ENCODE results near the gene GRIA1.

GRIA1 gene

DNA sequence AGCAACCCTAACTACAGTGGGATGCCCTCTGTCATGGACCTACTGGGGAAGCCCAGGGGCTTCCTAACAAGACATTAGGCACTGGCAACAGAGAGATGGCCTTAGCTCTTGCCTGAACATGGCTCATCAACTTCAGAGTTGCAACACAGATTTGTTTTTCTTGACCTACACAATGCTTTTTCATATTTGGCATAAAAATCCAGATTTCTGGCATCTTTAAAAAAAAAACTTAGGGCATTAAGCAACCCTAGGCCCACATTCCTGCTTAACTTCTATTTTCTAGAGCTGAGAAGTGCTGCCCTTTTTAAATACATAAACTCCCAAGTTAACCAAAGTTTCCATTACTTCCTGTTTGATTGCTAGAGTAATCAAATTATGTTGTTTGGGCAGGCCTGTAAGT lies 8.0 kb downstream of the GRIA1 start:
- no peak for DNase-seq (ENCODE audit: low spot score)

DNA sequence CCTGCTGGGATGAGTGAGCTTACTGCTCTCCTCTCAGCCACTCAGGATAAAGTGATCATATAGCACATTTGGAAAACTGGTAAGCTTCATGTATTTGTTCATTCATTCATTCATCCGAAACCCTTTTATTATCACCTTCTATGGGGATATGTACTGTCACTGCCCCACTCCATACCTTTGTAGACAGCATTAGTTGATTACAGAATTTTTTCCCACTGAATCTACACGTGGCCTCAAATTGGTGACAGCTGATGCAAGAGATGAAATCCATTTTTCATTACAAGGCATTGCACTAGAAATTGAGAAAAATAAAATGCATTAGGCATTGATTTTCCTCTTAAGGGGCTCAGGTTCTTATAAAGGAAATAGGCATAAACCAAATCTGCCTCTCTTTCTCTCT lies 9.7 kb downstream of the GRIA1 start:
- DNase-seq (ENCODE audit: low spot score) = no peak

DNA sequence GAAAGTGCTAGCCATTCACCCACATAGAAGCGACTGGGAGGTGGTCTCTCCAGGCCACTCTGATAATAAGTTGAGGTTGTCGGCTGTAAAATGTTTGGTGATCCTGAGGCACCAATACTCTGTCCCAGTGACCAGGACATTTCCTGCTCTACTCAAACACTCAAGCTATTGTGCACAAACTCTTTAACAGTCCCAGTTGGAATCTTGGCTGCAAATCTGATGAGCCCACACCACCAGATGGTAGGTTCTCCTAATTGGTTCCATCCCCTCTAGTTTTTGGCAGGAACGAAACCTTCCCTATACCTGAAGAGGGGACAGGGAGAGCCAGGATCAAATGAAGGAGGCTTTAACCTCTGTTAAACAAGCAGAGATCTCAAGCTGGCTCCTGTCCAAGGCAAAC lies 14.3 kb downstream of the GRIA1 start:
- no peak for DNase-seq (ENCODE audit: low spot score)

DNA sequence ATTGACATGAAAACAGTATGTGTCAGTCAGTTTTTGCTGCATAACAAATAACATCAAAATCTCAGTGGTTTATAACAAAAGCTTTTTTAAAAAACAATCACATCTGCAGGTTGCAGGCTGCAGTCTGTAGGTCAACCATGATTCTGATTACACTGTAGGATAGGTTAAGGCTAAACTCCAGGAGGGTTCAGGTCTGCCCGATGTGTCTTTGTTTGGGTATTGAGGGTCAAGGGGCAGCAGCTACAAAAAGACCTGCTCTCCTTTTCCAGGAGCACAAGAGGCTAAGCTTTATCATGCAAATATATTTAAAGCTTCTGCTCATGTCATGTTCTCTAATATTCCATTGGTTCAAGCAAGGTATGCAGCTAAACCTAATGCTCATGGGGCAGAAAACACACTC lies 18.2 kb downstream of the GRIA1 start:
- no peak for DNase-seq (ENCODE audit: low spot score)

DNA sequence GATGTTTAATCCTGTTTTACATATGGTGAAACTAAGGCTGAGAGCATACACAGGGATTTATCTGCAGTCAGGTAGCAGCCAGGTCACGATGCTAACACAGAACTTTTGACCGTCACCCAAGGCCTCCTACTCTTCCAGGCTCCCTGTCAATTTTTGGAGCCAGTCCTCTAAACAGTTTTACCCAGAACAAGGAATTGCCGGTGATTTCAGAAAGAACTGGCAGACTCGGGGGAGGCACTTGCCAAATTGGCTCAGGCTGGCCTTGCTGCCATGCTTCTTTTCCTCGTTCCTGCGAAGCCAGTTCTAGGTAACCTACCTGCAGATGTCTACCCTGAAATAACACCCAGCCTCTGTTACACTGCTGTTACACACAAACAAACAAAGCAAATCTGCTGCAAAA lies 21.2 kb downstream of the GRIA1 start:
- no peak for DNase-seq (ENCODE audit: low spot score)

DNA sequence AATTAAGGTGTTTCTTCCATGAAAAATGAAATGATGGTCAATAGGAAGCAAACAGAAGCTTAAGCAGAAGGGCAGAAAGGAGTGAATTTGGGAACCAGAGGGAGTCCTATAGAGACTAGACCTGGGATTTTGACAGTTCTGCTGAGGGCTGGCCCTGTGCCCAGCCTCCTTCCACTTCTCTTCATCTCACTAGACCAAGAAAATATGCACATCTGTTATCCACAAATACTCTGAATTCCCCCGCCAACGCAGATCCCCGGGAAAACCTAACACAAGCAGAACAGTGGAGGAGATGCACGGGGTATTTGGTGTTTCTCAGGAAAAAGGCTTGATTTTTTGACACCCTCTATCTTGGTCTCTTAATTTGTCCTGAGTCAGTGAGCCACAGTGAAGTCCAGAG lies 22.7 kb downstream of the GRIA1 start:
- DNase-seq (ENCODE audit: low spot score) = no peak

DNA sequence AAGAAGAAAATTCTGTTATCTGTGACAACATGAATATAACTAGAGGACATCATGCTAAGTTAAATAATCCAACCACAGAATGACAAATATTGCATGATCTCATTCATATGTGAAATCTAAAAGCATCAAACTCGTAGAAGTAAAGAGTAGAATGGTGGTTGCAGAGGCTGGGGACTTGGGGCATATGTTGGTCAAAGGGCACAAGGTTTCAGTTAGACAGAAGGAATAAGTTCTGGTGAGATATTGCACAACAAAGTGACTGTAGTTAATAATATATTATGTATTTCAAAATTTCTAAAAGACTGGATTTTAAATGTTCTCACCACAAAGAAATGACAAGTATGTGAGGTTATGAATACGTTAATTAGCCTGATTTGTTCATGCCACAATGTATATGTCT lies 24.8 kb downstream of the GRIA1 start:
- DNase-seq (ENCODE audit: low spot score) = no peak

DNA sequence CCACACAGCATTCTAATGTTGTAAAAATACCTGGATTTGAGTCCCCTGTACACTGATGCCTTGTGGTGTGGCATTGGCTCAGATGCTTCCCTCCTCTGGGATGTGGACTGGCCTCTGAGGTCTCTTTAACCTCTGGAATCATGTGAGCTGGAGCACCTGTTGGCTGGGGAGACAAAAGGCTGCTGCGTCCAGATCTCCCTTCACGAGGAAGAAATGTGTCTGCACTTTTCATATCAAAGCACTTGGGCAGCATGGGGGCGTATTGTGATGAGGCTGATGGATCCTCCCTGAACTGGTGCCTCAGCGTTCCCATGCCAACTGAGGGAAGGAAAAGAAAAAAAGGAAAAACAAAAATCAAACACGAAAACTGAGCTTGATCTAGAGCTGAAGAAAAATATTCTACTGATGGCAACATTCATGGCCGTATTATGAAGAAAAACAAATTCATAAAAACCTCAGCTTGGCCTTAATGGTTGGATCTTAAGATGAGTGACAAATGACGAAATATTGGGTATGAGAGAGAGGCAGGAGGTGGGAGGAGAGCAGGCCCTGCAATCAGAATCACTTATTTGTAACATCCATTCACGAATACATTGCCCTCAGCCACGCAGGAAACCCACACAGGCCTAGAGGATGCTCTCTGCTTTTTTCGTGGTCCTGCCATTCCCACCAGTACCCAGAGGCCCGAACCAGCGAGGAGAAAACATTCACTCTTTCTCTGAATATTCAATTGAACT lies 26.2 kb downstream of the GRIA1 start:
- no peak for DNase-seq (ENCODE audit: low spot score)

DNA sequence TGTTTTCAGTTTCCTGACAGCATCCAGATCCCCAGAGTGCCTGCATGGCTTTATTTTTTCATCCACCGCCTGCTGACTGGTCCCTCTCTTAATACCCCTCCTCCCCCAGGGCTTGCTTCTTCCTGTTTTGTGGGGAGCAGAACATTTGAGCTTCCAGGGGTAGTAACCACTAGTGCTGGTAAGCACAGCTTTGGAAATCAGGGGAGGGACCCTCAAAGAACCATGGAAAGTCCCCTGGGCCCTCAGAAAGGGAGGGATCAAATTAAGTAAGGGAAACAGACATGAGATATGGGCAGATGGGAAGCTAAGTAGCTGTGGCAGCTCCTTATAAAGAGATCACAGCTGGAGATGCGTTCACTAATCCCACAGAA lies 26.8 kb downstream of the GRIA1 start:
- DNase-seq (ENCODE audit: low spot score) = no peak

DNA sequence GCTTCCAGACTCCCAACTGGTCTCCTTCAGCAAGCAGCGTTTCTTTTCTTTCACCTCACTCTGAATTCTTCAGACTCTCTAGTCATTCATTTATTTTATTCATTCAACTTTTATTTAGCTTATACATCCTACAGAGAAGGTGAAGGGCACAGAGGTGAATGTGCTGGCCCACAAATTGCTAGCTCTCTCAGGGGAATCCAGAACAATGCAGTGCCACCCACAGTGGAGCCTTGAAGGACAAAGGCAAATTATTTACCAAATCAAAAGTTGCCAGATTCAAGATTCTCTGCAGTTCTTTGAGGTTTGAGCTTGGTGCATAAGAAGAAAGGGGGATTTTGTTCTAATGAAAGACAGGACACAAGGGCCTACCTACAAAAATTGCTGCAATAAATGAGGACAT lies 29.7 kb downstream of the GRIA1 start:
- DNase-seq (ENCODE audit: low spot score) = no peak

DNA sequence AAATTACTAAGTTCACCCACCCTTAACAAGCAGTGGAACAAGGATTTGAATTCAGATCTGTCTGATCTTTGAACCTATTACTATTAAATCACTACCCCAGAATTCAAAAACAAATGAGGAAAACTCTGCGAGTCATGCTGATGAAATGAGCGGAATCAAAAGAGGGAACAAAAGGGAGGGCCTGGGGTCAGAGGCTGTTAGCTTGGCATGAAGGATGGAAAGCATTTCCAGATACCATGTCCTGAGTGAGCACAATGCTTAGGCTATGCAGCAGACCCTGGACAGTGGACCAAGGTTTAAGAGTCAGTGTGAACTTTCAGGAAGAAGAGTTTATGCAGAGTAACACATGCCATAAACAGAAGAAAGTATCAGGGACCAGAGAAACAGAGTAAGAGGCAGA lies 30.5 kb downstream of the GRIA1 start:
- DNase-seq (ENCODE audit: low spot score) = no peak

DNA sequence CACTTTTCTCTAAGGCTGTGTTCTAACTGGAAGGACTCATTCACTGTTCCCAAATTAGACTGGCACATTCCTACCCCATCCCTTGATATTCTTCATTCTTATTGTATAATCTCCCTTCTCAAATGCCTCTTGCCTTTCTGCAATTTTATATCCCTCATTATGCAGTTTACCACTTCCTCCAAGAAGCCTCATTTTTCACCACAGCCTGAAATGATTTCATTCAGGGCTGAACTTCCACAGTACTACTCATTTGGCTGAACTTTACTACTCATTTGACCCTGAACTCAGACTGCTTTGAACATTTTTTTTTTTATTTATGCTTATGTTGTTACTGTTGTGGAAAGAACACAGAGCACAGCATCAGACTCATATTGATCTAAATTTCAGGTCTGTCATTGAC lies 32.7 kb downstream of the GRIA1 start:
- no peak for DNase-seq (ENCODE audit: low spot score)

DNA sequence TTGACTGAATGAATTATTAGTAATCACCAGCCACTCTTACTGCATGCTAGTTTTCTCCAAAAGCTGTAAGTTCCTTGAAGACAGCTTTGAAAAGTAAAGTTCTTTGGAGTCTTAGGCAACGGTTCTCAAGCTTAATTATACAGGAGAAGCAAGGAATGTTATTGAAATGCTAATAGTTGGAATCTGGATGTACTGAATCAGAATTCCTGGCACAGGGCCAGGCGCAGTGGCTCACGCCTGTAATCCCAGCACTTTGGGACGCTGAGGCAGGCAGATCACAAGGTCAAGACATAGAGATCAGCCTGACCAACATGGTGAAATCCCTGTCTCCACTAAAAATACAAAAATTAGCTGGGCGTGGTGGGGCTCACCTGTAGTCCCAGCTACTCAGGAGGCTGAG lies 33.4 kb downstream of the GRIA1 start:
- DNase-seq (ENCODE audit: low spot score) = peak; percentile 1

DNA sequence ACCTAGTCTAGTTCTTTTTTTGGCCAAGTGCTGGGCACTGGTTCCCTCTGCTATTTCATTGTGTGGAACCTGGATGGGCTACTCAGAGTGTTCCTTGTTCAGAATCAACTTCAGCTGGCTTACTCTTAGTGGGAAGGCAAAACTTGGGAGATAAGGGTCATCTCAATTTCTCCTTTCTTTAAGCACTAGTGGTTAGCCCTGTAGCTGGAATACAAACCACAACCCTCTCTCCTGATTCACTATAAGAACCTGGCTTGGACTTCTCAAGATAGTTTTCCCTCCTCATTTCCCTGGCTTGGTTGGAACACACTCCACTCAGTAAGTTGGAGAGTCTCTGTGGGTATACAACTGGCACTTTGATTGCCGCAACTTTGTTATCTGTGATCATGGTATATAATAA lies 35.1 kb downstream of the GRIA1 start:
- DNase-seq (ENCODE audit: low spot score) = no peak

DNA sequence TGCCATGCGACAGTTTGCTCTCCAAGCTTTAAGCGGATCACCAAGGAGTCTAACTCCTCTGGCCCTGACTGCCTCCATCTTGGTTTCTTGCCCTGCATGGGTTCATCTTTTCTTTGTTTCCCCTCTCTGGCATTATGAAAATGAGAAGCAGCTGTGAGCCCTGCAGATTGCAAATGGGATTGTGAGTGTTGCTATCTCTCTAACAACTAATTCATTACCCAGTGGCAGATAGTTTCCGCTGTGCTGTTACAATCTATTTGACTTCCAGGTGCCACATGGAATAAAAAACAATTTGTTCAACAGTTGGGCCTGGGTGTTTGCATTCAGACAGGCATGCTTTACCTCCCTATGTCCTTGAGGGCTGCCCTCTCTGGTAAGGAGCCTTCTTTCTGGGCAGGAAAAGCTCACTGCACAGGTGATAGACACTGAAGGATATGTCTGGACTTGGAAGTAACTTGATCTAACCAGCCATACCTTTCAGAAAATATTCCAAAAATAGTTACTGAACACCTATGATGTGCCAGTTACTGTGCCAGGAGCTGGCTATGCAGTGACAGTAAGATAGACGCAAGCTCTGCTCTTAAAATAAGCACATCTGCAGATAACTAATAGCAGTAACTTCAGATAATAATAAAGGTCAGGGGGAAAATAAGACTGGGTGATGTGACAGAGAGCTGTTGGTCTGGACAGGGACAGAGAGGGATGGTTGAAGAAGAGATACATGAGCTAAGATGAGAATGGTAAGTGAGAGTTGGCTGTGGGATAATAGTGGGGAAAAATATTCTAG lies 40.1 kb downstream of the GRIA1 start:
- no peak for DNase-seq (ENCODE audit: low spot score)

DNA sequence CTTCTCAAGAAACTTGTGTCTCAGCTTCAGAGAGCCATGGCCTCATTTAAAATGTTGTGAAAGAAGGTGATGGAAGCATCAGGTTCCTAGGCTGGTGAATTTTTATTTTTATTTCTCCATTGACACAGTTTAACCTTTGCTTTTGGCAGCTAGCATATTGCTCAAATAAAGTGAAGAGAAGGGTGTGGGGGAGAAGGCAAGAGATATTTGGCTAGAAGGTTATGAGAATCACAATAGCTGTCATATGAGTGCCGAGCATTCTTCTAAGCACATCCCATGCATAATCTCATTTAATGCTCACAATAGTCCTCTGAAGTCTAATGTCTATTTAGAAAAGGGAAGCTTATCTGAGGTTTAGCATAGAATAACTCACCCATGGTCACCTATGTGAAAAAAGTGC lies 43.1 kb downstream of the GRIA1 start:
- no peak for DNase-seq (ENCODE audit: low spot score)

DNA sequence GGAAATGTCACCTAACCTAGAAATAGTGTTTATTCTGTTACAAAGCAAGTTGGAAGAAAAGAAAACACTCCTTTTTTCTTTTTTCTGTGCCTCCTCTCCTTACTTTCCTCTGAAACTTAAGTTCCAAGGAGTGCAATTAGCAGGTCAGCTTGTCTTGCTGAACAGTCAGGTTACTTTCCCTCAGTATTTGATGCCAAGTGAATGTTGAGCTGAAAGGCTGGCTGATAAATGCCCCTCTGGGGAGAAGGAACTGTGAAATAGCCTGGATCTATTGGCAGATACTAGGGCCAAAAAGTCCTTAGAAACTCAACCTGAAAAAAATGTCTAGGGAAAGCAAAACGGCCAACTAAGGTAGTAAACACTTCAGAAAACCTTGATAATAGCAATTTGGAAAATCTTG lies 43.6 kb downstream of the GRIA1 start:
- no peak for DNase-seq (ENCODE audit: low spot score)

DNA sequence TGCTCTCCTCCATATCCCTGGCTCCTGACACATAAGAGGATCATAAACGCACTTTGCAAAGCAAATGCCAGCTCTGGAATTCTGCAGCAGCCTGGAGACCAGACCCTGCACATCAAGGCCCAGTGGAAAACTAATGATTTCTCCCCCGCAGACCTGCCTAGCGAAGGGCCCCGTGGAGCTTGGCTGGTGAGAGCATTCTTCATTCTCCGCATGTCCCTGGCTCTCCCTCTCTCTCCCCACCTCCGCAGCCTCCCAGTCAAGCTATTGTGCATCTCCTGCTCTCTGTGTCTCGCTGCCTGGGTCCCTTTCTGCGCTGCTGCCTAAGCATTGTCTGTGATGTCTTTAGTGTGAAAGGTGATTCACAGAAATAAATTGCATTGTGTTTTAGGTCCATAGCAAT lies 46.7 kb downstream of the GRIA1 start:
- DNase-seq (ENCODE audit: low spot score) = no peak

DNA sequence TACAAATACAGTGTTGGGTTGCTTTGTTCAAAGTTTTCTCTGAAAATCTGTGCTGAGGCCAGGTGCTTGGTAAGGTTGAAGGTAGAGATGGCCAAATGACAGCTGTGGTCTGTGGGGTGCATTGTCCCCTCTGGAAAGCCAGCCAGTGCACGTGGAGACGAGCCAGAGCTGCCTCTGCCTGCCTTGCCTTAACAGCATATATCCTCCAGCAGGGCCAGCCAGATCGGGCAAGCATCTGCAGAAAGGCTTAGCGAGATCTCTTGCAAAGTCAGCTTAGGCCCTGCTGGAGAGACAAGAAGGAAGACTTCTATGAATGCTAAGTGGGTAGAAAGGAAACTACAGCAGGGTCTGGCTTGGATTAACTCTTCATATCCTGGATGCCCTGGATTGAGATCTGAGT lies 49.5 kb downstream of the GRIA1 start:
- DNase-seq (ENCODE audit: low spot score) = no peak

DNA sequence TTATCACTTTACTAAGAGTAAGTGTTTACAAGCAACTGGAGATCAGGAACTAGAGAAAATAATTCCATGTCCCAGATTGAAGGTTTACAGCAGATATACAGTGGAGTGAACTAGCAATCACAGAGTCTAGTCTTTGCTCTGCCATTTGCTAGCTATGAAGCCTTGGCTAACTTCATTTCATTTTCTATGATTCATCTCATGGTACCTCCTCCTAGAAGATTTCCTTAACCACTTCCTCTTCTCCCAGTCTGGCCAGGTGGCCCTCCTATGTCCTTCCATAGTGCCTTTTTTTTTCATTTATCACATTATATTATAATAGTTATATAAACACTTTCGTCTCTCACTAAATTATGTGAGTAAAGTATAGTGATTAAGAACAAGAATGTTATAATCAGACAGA lies 52.1 kb downstream of the GRIA1 start:
- DNase-seq (ENCODE audit: low spot score) = no peak

DNA sequence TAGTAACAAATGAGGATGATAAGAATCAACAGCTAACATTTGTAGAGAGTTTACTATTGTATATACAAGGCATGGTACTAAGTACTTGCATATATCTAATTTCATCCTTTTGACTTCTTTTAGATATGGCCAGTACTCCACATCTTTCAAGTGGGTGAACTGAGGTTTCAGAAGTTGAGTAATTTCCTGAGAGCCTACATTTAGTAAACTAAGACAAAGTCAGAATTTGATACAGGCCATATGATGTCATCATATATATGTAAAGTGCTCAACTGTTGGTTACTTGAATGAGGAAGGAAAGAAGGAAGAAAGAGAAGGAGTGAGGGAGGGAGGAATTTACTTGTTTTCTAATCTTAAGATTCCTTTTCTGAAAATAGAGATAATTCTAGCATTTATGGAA lies 52.8 kb downstream of the GRIA1 start:
- no peak for DNase-seq (ENCODE audit: low spot score)

DNA sequence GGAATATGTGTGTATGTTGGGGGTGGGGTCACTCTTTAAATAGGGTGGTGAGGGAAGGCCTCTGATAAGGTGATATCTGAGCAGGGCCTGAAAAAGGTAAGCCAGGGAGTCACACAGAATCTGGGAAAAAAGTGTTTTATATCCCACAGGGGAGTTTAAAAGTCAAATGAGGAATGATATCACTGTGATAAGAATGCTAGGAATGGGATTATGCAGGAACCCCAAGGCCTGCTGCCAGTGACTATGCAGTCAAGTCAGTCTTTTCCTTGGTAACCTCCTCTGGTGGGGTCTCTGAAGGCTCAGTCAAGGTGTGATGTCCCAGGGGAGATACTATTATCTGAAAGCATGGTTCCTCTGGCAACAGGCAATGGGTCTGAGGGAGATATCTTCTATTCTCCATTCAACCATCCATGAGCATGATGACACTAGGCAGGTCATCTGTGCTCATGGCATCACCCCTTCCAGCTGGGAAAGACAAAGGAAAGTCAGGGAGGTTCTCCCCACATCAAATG lies 53.5 kb downstream of the GRIA1 start:
- DNase-seq (ENCODE audit: low spot score) = no peak

DNA sequence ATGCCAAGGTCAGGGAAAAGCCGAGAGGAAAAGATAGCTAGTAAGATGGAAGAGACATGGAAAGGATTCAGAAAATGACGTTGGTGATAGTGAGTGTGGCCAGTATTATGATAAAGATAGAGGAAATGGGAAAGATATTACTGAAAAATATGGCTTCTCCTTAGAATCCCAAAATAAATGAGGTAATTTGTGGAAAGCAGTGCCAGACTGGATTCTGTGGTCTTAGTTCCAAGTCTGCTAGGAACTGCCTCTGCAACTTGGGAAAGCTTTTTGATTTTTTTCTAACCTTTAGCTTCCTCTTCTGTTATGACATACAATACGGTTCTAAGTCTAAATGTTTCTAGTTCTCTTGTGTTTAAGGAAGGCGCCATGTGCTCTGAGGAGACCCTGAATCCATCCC lies 54.2 kb downstream of the GRIA1 start:
- DNase-seq (ENCODE audit: low spot score) = no peak

DNA sequence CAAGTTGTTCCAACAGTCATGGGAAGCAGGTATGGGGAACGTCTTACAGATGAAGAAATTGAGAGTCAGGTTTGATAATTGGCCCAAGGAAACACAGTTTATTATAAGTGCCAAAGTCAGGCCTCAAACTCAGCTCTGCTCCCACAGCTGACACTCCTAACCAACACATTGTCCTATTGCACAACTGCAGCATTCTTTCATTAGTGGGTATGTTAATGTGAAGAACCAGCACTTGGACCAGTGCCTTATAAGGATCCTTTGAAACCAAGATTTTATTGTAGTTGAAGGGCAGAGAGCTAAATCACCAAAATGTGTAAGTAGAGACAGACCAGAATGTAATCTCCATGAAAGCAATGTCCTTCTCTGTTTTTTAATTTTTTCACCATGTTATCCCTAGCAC lies 56.1 kb downstream of the GRIA1 start:
- DNase-seq (ENCODE audit: low spot score) = no peak

Measured in RKO (cell line).